ENCODE measurements around the gene VPS51.

DNA sequence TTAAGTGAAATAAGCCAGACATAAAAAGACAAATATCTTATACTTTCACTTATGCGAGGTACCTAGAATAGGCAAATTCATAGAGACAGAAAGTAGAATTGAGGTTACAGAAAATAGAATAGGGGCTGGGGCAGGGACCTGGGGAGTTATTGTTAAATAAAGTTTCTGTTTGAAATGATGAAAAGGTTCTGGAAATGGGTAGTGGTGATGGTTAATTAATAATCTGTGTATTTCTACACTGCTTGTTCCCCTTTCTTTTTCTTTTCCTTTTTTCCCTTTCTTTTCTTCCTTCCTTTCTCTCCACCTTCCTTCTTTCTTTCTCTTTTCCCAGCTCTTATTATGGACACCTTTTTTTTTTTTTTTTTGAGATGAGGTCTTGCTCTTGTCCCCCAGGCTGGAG lies 40.5 kb upstream of the VPS51 start:
- TF ChIP-seq ZNF33B (CRISPR knock-in tag; IDR thresholded peaks at IDR 0.05) (no peak), ZNF138 (CRISPR knock-in tag; IDR thresholded peaks at IDR 0.05; ENCODE audit: low read depth) (no peak), HNF4A (CRISPR knock-in tag; IDR thresholded peaks at IDR 0.05) (no peak), POLR2A (IDR thresholded peaks at IDR 0.05; ENCODE audit: insufficient read depth in 1 of 2, low read depth in 2 of 2, low read length in 2 of 2) (no peak), ARNT2 (CRISPR knock-in tag; IDR thresholded peaks at IDR 0.05; ENCODE audit: low read depth) (no peak), RAD21 (CRISPR knock-in tag; IDR thresholded peaks at IDR 0.05) (no peak), ZNF20 (CRISPR knock-in tag; IDR thresholded peaks at IDR 0.05) (no peak), ZBTB8A (CRISPR knock-in tag; IDR thresholded peaks at IDR 0.05; ENCODE audit: borderline replicate concordance, low read depth) (no peak), ZNF234 (CRISPR knock-in tag; conservative IDR thresholded peaks at IDR 0.05) (no peak)
- TF ChIP-seq, protein P1, sequence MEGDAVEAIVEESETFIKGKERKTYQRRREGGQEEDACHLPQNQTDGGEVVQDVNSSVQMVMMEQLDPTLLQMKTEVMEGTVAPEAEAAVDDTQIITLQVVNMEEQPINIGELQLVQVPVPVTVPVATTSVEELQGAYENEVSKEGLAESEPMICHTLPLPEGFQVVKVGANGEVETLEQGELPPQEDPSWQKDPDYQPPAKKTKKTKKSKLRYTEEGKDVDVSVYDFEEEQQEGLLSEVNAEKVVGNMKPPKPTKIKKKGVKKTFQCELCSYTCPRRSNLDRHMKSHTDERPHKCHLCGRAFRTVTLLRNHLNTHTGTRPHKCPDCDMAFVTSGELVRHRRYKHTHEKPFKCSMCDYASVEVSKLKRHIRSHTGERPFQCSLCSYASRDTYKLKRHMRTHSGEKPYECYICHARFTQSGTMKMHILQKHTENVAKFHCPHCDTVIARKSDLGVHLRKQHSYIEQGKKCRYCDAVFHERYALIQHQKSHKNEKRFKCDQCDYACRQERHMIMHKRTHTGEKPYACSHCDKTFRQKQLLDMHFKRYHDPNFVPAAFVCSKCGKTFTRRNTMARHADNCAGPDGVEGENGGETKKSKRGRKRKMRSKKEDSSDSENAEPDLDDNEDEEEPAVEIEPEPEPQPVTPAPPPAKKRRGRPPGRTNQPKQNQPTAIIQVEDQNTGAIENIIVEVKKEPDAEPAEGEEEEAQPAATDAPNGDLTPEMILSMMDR (CRISPR knock-in tag; IDR thresholded peaks at IDR 0.05) = no peak
- TF ChIP-seq, protein P2, sequence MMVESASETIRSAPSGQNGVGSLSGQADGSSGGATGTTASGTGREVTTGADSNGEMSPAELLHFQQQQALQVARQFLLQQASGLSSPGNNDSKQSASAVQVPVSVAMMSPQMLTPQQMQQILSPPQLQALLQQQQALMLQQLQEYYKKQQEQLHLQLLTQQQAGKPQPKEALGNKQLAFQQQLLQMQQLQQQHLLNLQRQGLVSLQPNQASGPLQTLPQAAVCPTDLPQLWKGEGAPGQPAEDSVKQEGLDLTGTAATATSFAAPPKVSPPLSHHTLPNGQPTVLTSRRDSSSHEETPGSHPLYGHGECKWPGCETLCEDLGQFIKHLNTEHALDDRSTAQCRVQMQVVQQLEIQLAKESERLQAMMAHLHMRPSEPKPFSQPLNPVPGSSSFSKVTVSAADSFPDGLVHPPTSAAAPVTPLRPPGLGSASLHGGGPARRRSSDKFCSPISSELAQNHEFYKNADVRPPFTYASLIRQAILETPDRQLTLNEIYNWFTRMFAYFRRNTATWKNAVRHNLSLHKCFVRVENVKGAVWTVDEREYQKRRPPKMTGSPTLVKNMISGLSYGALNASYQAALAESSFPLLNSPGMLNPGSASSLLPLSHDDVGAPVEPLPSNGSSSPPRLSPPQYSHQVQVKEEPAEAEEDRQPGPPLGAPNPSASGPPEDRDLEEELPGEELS (CRISPR knock-in tag; IDR thresholded peaks at IDR 0.05) = no peak
